HG03432 (cell line): Measurements from ENCODE around the gene CD96.
"Not testable (repeated sequence)": the region's sequence is repeated elsewhere in the genome, so short reads cannot be mapped to it uniquely, and the experiment has no call there.

Source experiments
- ATAC-seq: cut with Tn5 transposase; IDR thresholded peaks from one replicate; pipeline ENCODE4 v1.9.1; 2021; ENCODE audit warnings: mild to moderate bottlenecking, moderate library complexity; ENCODE audit not compliant: unreplicated experiment

Gene CD96

DNA sequence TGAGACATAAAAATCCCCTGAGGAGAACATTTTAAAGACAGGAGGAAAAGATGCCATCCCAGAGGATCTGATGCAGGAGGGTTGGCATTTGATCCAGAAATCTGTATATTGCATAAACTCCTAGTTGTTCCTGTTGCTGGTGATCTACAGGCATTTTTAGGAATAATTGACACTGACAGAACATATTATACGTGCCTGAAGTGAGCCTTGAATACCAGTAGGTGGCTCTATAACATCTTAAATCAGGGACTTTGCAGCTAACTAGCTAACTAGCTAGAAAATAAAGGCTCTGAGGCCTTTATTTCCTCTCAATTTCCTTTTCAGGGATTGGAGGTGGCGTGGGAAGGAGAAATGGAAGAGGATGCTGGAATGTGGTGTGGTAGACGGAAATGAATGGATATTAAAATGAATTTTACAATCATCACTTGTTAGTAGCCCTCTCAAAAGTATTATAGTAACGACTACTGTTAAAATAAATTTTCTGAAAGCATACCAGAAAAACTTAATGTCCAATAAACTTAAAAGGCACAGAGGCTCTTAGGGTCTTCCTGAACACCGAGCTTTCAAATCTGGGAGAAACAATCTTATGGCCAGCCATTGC, 127.0 kb downstream of the CD96 start:
- ATAC-seq: peak; percentile 54

DNA sequence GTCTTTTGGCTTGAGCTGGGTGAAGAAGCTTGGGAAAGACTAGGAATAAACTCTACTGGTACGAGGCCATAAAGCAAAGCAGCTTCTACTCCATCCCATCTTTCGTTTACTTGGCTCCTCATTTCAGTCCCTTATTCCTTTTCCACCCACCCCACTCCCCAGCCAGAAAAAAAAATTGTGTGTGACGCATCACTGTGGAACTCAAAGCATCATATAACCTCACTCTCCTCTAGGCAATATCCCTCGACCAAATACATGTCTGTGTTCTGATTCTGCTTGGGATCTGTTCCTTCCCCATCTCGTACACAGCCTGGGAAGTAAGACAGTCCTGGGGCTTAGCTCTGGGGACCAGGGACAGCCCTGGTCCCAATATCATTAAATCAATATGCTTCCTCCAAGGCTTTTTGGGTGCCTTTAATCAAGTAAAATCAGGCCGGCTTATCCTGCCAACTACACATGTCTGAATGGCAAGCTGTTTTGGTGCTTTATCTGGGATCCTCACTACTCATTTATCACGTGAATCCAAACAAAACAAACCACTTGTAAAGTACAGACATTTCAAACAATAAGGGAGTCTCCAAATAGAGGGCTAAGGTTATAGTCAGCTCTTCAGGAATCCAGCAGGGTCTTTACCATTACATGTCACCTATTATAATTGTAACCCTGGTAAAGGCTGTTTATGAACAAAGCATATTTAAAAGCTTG, 128.1 kb downstream of the CD96 start:
- ATAC-seq: no peak

DNA sequence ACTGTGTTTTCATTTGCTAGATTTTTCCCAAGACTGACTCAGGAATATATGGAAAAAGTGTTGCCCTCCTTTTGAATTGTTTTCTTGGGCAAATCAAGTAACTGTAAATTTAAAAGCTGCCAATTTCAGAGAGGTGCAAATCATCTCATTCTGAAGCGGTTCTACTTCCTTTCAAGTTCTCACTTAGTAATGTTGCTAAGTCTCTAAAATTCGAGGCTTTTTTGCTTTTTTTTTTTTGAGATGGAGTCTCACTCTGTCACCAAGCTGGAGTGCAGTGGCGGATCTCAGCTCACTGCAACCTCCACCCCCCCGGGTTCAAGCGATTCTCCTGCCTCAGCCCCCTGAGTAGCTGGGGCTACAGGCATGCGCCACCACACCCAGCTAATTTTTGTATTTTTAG, 130.5 kb downstream of the CD96 start:
- ATAC-seq: not testable (repeated sequence)

DNA sequence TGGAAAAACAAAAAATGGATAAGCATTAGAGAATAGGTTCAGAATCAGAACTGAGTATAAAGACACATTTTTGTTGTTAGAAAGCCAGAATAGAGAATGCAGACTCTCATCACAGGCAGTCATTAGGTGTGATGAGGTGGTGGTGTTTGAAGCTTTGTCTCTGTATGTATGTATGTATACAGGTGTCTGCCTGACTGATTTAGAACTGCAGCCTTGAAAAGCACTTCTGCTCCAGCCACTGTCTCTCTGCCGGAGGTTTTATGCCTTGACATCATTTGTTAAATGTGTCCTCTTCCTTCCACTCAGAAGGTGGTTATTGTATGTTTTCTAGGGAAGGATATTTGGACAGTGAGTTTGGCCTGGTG, 133.8 kb downstream of the CD96 start:
- no peak for ATAC-seq

DNA sequence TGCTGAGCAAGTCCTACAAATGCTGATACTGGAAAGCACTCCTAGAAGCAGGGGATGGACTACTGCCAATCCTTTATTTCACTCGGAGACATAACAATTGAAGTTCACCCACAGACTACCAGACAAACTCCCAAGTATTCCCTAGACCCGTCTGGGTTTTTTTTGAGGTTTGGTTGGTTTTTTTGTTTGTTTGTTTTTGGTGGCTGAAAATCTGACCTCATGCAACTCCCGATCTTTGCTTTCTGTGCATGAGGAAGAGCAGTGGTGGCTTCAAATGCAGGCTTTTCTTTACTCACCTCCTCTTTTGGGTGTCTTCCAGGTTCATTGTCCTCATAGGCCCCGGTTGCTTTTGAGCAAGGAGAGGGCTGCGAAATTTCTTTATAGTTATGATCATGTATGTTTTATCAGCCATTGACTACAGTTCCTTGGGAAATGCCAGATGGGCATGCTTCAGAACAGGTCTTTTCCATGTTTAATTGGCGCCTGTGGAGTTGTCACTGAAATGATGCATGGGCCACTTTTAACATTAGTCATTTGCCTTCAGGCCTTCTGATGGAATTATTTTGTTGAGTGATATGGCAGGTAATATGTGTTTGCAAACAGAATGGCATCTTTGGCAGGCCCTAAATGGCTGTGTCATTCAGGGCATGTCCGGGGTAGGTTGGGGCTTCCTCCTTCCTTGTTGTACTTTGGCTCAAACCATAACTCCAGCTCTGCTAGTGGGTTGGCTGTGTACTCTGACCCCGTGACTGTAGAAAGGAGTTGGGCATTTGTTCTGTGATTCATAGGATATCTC, 134.4 kb downstream of the CD96 start:
- ATAC-seq: peak; percentile 22

DNA sequence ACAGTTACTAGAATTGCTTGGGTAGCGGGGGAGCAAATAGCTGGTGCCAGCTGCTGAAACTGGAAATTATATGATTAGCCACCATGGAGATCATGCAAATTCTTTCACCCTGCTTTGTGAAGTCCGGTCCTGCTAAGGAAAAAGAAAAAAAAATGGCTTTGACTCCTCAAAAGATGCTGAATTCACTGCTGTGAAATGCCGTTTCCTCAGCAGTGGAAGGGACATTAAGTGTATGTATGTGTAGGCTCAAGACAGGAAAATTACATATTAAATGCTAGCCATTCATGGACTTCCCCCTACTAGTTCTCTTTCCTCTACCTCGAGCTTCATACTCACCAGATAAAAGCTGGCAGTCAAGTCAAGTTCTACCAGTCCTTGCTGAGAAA, 135.0 kb downstream of the CD96 start:
- no peak for ATAC-seq

DNA sequence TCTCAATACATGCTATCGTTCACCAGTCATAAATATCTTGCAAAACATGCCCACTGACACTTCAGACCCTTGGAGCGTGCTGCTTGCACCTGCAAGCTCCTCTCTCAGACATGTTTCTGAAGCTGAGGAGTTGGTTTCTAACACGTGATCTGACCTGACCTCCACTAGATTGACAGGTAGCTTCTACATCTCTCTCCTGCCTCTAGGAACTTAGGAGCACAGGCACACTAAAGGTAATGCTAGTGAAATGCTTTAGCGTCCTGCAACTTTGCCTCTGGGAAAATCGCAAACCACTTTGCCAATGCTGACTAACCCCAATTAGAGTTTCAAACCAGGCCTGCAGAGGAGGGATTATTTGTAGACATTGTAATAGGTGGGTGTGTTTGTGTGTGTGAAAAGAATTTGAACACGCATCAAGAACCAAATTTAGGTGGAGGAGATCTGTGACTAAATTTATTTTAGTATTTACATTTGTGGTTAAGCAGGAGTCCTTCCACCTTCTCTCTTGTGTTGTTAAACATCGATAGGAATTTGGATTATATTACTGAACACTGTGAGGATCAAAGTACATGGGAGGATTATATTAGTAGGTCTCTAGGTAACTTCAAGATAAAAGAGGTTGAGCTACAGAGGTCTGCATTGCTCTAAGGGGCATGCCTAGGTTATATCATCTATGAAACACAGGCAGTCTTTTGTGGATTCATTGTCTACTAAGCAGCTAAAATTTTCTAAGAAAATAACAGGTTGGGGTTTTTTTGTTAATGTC, 139.8 kb downstream of the CD96 start:
- ATAC-seq: no peak

DNA sequence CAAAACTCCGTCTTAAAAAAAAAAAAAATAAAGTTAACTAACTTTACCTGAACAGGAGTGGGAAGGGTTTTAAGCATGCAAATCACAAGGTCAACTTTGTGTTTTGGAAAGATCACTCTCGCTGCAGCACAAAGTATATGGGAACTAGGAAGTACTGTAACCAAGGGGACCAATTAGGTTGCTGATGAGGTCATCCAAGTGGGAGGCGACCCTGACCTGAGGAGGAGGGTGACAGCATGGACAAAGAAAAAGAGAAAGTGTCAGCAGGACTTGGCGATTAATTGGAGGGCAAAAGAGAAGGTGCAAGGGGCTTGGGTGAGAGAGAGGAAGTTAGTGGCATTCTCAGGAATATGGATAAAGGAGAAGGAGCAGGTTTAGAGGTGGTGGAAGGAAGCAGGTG, 142.6 kb downstream of the CD96 start:
- ATAC-seq: no peak

DNA sequence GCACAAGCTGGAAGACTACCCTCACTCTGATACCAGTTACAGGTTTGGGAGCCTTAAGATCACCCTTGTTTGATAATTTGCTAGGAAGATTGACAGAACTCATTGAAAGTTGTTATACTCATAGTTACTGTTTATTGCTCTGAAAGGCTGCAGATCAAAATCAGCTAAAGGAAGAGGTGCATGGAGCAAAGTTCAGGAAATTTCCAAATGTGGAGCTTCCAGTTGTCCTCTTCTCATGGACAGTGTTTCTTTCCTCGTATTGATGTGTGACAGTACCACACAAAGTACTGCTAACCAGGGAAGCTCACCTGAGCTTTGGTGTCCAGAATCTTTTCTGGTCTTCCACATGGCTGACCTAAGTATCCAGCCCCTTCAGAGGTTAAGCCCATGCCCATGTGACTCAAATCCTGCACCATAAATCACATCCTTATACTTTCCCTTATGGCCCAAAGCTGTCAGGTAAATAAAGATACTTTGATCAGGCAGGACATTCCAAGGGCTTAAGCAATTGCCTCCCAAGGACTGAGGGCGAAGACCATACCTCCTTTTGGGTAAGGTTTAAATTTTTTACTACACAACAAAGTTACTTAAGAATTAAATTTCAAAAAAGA, 146.3 kb downstream of the CD96 start:
- ATAC-seq: no peak

DNA sequence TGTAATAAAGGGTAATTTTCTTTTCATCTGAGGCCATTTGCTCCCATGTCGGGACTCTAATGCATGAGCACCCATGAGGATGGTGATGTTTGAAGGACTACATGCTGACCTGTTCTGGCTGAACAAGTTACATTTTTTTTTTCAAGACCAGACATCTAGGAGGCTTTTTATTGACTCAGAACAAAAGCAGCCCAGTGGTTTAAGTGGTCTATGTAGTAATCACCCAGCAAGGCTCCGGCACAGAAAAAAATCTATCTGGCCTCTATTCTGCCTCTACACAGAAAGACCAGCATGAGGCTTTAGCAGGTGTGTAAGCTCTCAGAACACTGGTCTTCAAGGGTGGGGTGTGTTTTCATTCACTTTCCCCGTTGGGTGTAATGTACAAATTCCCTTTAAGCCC, 148.2 kb downstream of the CD96 start:
- peak; percentile 88 for ATAC-seq

DNA sequence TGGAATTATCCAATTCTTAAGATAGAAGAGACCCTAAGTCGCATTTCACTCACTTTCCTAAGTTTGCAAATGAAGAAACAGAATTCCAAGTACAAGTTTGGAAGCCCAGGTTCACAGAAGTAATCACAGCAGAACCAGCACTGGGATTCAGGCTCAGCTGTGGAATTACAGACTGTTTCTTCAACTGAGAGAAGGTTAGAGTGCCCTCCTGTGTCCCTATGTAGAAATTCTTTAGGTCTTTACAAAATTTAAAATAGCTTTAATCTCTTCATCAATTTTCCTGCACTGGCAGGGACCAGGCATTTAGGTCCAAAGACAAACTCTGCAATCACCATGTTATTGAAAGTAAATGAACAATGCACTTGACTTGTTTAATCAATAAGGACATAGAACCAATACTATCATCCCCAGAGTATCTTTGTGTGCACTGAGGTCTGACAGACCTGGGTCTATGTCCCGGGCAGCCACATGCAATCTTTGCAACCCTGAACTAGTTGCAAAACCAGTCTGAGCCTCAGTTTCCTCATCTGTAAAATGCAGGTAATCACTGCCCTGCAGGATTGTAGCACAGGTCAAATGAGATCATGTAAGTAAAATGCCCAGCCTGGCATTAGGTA, 149.4 kb downstream of the CD96 start:
- peak; percentile 20 for ATAC-seq

DNA sequence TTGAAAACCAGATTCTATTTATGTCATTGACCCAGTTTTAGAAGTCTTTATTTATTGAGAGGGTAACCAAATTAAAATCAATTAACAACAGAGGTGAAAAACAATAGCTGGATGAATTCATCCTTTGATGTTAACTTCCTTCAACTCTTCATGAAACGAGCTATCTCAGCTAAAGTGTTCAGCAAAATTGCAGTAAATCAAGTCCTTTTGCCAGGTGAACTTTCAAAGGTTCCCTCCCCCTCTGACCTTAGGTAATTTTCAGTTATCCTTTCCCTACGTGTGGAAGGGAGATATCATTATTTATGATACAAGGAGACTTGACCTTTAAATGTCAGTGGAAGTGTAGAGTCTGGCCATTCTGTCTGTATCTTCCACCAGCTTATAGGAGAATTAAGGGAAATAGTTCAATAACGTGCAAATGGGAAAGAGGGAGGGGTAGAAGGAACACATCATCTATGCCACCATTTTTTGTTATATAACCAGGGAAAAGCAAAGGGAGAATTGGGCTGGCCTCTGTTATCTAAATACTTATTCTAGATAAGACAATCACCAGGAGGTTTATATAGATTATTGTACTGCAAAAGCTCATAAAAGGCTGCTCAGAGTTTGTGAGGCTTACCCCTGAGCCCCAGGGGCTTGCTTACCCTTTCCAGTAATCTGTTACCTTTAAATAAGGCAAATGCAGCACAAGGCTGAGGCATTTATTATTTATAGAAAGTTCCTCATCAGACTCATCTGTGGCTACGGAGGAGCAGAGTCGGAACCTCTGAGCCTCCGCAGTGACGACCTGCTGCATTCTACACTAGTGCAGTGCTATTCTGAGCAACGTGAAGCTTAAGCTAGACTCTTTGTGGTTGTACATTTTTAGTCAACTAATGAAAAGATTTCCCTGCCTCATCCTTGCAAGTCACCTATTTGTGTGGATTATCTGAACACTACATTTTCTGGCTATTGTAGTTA, 150.9 kb downstream of the CD96 start:
- peak; percentile 60 for ATAC-seq

DNA sequence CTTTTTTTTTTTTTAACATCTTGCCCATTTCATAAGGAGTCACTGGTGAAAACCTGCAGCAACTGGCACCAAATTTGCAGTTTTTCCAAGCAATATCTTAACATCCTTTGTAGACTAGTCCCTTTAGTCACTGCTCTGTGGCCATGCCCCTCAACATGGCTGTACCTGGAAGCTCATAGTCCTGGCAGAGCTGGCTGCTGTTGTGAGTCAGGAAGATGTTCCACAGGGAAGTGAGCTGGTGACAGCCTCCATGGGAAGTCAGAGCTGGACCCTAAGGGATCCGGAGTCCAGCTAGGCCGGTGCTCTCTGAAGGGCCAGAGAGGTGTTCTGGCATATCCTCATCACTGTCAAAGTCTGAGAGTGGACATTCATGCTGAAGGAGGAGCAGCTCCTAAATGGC, 152.5 kb downstream of the CD96 start:
- ATAC-seq: no peak

DNA sequence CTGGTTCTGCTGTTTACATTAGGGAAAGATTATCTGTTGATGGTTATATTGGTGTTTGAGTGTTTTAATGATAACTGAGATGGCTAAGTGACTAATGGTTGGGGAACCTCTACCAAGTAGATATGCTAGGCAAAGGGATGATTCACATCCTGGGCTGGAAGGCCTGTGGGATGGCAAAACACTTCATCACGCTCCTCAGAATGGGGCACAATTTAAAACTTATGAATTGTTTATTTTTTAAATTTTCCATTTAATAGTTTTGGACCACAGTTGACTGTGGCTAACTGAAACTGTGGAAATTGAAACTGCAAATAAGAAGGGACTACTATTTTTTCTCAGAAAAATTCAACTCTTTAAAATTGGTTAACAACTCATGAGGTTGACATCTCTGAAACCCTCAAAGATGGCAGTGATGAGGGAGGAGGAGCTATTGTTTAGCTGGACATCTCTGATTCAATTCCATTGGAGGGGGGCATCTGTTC, 153.7 kb downstream of the CD96 start:
- ATAC-seq: no peak

DNA sequence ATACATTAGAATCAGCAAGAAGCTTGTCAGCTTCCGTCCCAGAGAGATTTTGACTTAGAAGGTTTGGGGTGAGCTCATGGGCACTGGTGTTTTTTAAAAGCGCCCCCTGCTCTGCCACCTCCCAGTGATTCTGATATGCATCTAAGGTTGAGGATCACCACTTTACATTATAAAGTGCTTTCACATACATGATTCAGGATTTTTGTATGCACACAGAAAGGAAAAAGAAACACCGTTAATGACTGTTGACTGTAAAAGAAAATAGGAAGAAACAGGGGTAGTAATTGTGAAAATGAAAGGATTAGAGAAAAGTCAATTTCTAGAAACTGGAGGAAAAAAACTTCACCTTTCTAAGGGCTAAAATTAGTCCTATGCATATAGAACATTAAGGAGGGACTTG, 158.1 kb downstream of the CD96 start:
- peak; percentile 73 for ATAC-seq

DNA sequence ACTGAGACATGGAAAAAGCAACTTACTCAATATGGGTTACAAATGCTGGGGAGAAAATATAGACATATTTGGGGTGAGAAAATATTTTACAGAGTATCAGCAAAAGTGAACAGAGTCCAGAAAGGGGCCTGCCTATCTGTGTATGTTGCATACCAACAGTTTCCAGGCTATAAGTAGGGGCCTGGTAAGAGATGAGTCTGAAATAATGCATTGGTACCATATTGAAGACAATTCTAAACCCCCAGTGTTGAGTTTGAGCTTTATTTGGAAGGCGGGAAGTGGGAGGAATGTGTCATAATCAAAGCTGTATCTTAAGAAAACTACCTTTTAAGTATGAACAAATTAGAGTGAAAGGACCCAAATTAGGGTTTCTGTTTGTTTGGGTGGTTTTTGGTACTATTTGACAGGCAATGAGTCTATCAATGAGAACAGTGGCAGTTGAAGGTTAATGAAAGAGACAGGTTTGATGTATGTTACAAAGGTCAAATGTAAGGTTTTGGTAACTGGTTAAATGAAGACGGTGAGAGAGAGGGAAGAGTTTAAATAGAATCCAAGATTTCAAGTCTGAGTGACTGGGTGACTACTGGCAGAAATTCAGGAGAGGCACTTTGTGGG, 159.4 kb downstream of the CD96 start:
- ATAC-seq: no peak
